ENCODE data around the gene SAP25. TPM values are rescaled to one million over a fixed set of nuclear protein-coding genes. Genes with fewer than 3 reads are reported as not detected.

The SAP25 gene
- total RNA-seq (under 1 TPM in 5 of 10 donors, not detected in 5; 0.36 to 0.87 (median 0.62) TPM), polyA plus RNA-seq (1 to 10 TPM in 1 of 2 donors, under 1 TPM in 1; 0.88 to 2.3 TPM)
- long read RNA-seq, donor 1, result 0 reads
- long read RNA-seq, donor 2, result 0 reads
- long read RNA-seq, donor 3, result 0 reads

DNA sequence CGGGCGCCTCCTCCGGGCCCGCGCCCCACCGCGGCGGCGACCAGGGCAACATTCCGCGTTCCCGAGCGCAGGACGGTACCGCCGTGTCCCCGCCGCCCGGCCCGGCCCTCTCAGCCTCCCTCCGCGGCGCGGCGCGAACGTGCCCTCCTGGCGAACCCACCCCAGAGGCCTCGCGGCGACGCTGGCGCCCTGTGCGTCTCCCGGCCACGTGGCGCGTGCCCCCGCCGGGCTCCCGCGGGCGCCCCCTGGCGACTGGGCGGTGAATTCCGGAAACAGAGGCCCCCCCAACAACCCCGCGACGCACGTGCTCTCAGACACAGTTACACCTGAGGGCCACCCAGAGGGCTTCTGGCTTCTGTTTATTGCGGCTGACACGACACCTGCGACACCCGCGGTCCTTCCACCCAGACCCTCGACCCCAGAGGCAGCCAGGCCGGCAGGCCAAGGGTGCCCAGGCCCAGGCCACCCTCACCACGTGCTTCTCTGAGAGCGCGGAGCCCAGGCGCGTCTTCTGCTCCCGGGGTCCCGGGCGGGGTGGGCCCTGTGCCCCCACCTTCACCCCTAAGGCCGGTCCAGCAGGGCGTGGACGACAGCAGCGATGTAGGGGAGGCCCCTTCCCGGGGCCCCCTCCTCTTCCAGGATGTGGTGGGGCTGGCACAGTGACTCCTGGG is at the start of gene SAP25:
TSS of gene SAP25 (minus strand) at position 210 of the 671 bp plus-strand sequence. CDS start at position 52, 158 bp downstream.
- Histone ChIP-seq H3K36me3 (peaks cover 4 to 62% (median 49%) of the 10 kb centered on the region in 9 donors), H3K27me3 (peaks cover 0 to 18% (median 0%) of the 10 kb centered on the region in 7 donors), H3K9me3 (no peaks in the 10 kb centered on the region), H3K27ac (no peak within 1 kb of the TSS), H3K4me1 (peaks cover 0 to 22% (median 15%) of the 10 kb centered on the region in 9 donors), H3K4me3 (no peak within 1 kb of the TSS)
- 88 to 92% methylated on average over 51 to 70 of the region's 70 CpGs for WGBS, 2 donors
- ATAC-seq, result no peak
- intact Hi-C loops (cut with DNase I), result no loop called here
- no peak for DNase-seq
- TF ChIP-seq, protein P1, sequence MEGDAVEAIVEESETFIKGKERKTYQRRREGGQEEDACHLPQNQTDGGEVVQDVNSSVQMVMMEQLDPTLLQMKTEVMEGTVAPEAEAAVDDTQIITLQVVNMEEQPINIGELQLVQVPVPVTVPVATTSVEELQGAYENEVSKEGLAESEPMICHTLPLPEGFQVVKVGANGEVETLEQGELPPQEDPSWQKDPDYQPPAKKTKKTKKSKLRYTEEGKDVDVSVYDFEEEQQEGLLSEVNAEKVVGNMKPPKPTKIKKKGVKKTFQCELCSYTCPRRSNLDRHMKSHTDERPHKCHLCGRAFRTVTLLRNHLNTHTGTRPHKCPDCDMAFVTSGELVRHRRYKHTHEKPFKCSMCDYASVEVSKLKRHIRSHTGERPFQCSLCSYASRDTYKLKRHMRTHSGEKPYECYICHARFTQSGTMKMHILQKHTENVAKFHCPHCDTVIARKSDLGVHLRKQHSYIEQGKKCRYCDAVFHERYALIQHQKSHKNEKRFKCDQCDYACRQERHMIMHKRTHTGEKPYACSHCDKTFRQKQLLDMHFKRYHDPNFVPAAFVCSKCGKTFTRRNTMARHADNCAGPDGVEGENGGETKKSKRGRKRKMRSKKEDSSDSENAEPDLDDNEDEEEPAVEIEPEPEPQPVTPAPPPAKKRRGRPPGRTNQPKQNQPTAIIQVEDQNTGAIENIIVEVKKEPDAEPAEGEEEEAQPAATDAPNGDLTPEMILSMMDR (IDR thresholded peaks at IDR 0.05), result peak in 1 of 9 donors; percentile 11

DNA sequence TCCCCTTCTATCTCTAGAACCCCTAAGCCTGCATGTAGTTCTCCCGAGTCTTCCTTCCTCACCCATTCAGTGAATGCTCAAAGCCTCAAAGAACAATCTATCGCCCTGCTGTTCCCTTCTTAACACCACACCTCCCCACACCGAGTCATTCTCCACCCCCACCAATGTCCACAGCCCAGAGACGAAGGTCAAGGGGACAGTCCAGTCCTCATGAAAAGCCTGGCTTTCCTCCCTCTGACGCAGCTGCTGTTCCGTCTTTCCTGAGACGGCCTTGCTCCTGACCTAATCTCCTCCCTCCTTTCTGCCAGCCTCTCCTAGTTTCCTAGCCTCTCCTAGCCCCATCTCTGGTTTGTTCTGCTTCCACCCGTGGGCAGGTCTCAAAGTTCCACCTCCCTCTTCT is 47.9 kb upstream of the SAP25 start:
- Histone ChIP-seq H3K27ac (no peak overlapping the region), H3K9me3 (no peaks in the 10 kb centered on the region), H3K36me3 (peaks cover 0 to 7% (median 0%) of the 10 kb centered on the region in 9 donors), H3K4me1 (peaks cover 0 to 7% (median 4%) of the 10 kb centered on the region in 9 donors), H3K27me3 (no peaks in the 10 kb centered on the region), H3K4me3 (no peak overlapping the region)
- WGBS, 2 donors, result 84 to 85% methylated on average over 8 of the region's 8 CpGs
- TF ChIP-seq, protein P1 (IDR thresholded peaks at IDR 0.05), result no peak
- intact Hi-C loops (cut with DNase I), result no loop called here
- DNase-seq (no peak), ATAC-seq (no peak)

DNA sequence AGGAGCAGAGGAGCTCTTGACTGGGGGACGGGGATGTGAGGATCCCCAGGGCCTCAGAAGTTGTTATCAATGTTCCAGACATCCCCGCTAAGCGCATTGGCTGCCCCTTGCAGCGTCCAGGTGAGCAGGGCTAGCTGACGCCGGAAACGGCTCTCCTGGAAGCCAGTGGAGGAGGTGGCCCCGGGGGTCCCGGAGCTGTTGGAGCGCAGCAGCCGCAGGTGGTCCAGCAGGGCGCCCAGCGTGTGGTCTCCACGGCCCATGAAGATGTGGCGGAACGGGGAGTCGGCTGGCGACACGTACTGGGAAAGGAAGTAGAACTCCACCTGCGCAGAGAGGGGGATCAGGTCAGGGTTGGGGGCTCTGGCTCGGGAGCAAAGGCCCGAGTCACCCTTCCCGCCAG is 47.1 kb upstream of the SAP25 start:
- Histone ChIP-seq H3K27me3 (no peaks in the 10 kb centered on the region), H3K36me3 (peaks cover 0 to 8% (median 0%) of the 10 kb centered on the region in 9 donors), H3K9me3 (no peaks in the 10 kb centered on the region), H3K27ac (no peak overlapping the region), H3K4me1 (no peaks in the 10 kb centered on the region), H3K4me3 (no peak overlapping the region)
- intact Hi-C loops (cut with DNase I), result no loop called here
- 94 to 95% methylated on average over 23 of the region's 23 CpGs for WGBS, 2 donors
- TF ChIP-seq, protein P1 (IDR thresholded peaks at IDR 0.05), result no peak
- DNase-seq, result no peak
- ATAC-seq, result no peak

DNA sequence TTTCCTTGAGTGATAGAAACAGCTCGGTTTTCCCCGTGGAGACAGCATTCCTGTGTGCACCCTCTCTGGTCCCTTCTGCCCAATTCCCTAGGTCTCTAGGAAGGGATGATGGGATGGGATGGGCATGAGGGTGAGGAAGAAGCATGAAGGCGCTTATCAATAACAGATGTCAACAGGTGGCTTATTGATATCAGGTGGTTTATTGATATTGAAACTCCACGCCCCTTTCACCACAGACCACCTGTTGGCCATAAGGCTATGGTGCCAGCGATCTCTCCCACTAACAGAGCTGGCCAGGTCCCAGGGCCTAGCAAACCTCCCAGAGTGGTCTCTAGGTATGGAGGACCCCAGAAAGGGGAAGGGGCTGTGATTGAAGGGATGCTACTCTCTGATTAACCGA is 46.5 kb upstream of the SAP25 start:
- no peak for ATAC-seq
- 95 to 96% methylated on average over 6 of the region's 6 CpGs for WGBS, 2 donors

More for the DNA sequence above, 46.5 kb upstream of the SAP25 start:
- TF ChIP-seq, protein P1 (IDR thresholded peaks at IDR 0.05), result no peak
- no peak overlapping the region for H3K27ac ChIP-seq
- H3K27me3 ChIP-seq, result no peaks in the 10 kb centered on the region
- peaks cover 0 to 13% (median 0%) of the 10 kb centered on the region in 9 donors for H3K36me3 ChIP-seq
- H3K4me3 ChIP-seq, result no peak overlapping the region
- no peaks in the 10 kb centered on the region for H3K9me3 ChIP-seq
- no peak for DNase-seq
- no peaks in the 10 kb centered on the region for H3K4me1 ChIP-seq
- intact Hi-C loops (cut with DNase I), result no loop called here
